A549 (cell line): ENCODE data around the gene ABHD1. TPM values are rescaled to one million over a fixed set of nuclear protein-coding genes. Genes with fewer than 3 reads are reported as not detected.

Experiments
- BHLHE40 ChIP-seq: IDR thresholded peaks from 2 replicates; pipeline ENCODE4 v1.6.1; 2012; ENCODE audit warnings: low read depth, low read length, inconsistent platforms
- CHD2 ChIP-seq: fragments of 150-350 bp; IDR thresholded peaks from 2 replicates; pipeline ENCODE4 v1.6.1; 2014; ENCODE audit warnings: low read length; ENCODE audit not compliant: partially characterized antibody
- CHD4 ChIP-seq: fragments of 200-600 bp; sonication (generic); IDR thresholded peaks from 2 replicates; pipeline ENCODE4 v1.6.1; 2016; ENCODE audit warnings: antibody characterized with exemption, mild to moderate bottlenecking, borderline replicate concordance
- EHMT2 ChIP-seq: fragments of 200-600 bp; sonication (generic); IDR thresholded peaks from 2 replicates; pipeline ENCODE4 v1.6.1; 2016; ENCODE audit warnings: antibody characterized with exemption, low read depth, mild to moderate bottlenecking, moderate library complexity
- ELK1 ChIP-seq: fragments of 150-350 bp; IDR thresholded peaks from 2 replicates; pipeline ENCODE4 v1.6.1; 2014; ENCODE audit warnings: low read depth, mild to moderate bottlenecking, low read length
- EP300 ChIP-seq, 2 experiments: fragments of >200 bp; sonication (Bioruptor Twin); formaldehyde crosslinking; IDR thresholded peaks; 2 replicates in 1 of 2; 3 replicates in 1 of 2; pipeline ENCODE4 v1.6.1; 2016 to 2017
- ESRRA ChIP-seq: fragments of 150-350 bp; IDR thresholded peaks from 2 replicates; pipeline ENCODE4 v1.6.1; 2014; ENCODE audit warnings: mild to moderate bottlenecking, low read length, borderline replicate concordance
- FOXS1 ChIP-seq: fragments of 250-450 bp; sonication (Bioruptor Pico); IDR thresholded peaks from 2 replicates; pipeline ENCODE4 v1.5.0; 2020; ENCODE audit warnings: mild to moderate bottlenecking, moderate library complexity
- HDAC2 ChIP-seq: fragments of 200-600 bp; sonication (generic); IDR thresholded peaks from 2 replicates; pipeline ENCODE4 v1.6.1; 2016
- HEYL ChIP-seq: fragments of 250-450 bp; sonication (Bioruptor Pico); IDR thresholded peaks from 2 replicates; pipeline ENCODE4 v1.8.0; 2021; ENCODE audit warnings: mild to moderate bottlenecking, moderate library complexity
- HOXA7 ChIP-seq: fragments of 250-450 bp; sonication (Bioruptor Pico); IDR thresholded peaks from 2 replicates; pipeline ENCODE4 v1.5.0; 2020; ENCODE audit warnings: mild to moderate bottlenecking, moderate library complexity
- HOXB13 ChIP-seq: fragments of 250-450 bp; sonication (Bioruptor Pico); IDR thresholded peaks from 2 replicates; pipeline ENCODE4 v1.5.0; 2020; ENCODE audit warnings: low read depth, mild to moderate bottlenecking, moderate library complexity
- JUNB ChIP-seq: fragments of >200 bp; sonication (Bioruptor Twin); formaldehyde crosslinking; IDR thresholded peaks from 2 replicates; pipeline ENCODE4 v1.6.1; 2016
- KDM5A ChIP-seq: fragments of 200-600 bp; sonication (generic); IDR thresholded peaks from 2 replicates; pipeline ENCODE4 v1.6.1; 2016; ENCODE audit warnings: antibody characterized with exemption, mild to moderate bottlenecking
- MYC ChIP-seq: IDR thresholded peaks from 2 replicates; pipeline ENCODE4 v1.6.1; 2012; ENCODE audit warnings: mild to moderate bottlenecking, inconsistent platforms, low read length, improper control_type of control experiment, borderline replicate concordance
- NFE2L2 ChIP-seq: fragments of 150-350 bp; conservative IDR thresholded peaks from 2 replicates; pipeline ENCODE4 v1.6.1; 2014; ENCODE audit warnings: low read length
- NPAS2 ChIP-seq: fragments of 250-450 bp; sonication (Bioruptor Pico); IDR thresholded peaks from 2 replicates; pipeline ENCODE4 v1.8.0; 2022; ENCODE audit warnings: mild to moderate bottlenecking, moderate library complexity, borderline replicate concordance
- NR3C1 ChIP-seq: fragments of >200 bp; sonication (Bioruptor Twin); formaldehyde crosslinking; IDR thresholded peaks from 3 replicates; pipeline ENCODE4 v1.6.1; 2017
- POLR2A ChIP-seq: IDR thresholded peaks from 2 replicates; pipeline ENCODE4 v1.6.1; 2012; ENCODE audit warnings: mild to moderate bottlenecking, low read length
- RCOR1 ChIP-seq: fragments of 150-350 bp; IDR thresholded peaks from 2 replicates; pipeline ENCODE4 v1.6.1; 2014; ENCODE audit warnings: antibody characterized with exemption, low read length, low read depth
- TFCP2L1 ChIP-seq: fragments of 250-450 bp; sonication (Bioruptor Pico); IDR thresholded peaks from 2 replicates; pipeline ENCODE4 v1.5.0; 2021; ENCODE audit warnings: mild to moderate bottlenecking
- TP53 ChIP-seq: fragments of 250-450 bp; sonication (Bioruptor Pico); IDR thresholded peaks from 2 replicates; pipeline ENCODE4 v1.5.0; 2021; ENCODE audit warnings: mild to moderate bottlenecking, moderate library complexity
- ZNF302 ChIP-seq: fragments of 250-450 bp; sonication (Bioruptor Pico); IDR thresholded peaks from 2 replicates; pipeline ENCODE4 v1.9.0; 2021; ENCODE audit warnings: inconsistent platforms, mild to moderate bottlenecking, moderate library complexity
- polyA plus RNA-seq, 4 experiments: library from polyadenylated mRNA; depleted of rRNA in 3 of 4; stranded (reverse); fragments of >200 nt; fragmentation: RNase III in 1 of 4; extraction: RNeasy Plus Mini Kit Qiagen cat#74134 plus additional on column Dnase treatment in 1 of 4; gene quantifications; 2 replicates in 3 of 4; 3 replicates in 1 of 4; pipeline ENCODE4 v1.2.3, GENCODE V29; 2011 to 2017
- TF ChIP-seq, protein P1 (sequence below): fragments of 450-650 bp; IDR thresholded peaks from 2 replicates; pipeline ENCODE4 v1.6.1; 2014; ENCODE audit warnings: antibody characterized with exemption
- TF ChIP-seq, protein P2 (sequence below): IDR thresholded peaks from 2 replicates; pipeline ENCODE4 v1.6.1; 2012; ENCODE audit warnings: low read depth, borderline replicate concordance
- TF ChIP-seq, protein P3 (sequence below): fragments of >200 bp; sonication (Bioruptor Twin); formaldehyde crosslinking; IDR thresholded peaks from 3 replicates; pipeline ENCODE4 v1.5.1; 2016

The ABHD1 gene
- polyA plus RNA-seq, 2 of the 4 experiments (the other 2 are of a cell fraction): 0.96 to 1.9 TPM

GRCh38 chr2:27086090-27086723, 37.4 kb upstream of the ABHD1 start (continued):
- TF ChIP-seq ELK1 (no peak), HDAC2 (no peak), CHD2 (no peak), HEYL (CRISPR knock-in tag) (no peak), CHD4 (no peak), HOXB13 (CRISPR knock-in tag) (no peak), ESRRA (no peak), HOXA7 (CRISPR knock-in tag) (no peak), NFE2L2 (no peak), POLR2A (peak; percentile 41; the same call in 1 of the 2 replicates), MYC (peak; percentile 97), JUNB (no peak), BHLHE40 (peak; percentile 85), TFCP2L1 (CRISPR knock-in tag) (0 out of 2 replicates have a peak, but pooled peaks have one; percentile 23), KDM5A (peak; percentile 74), NR3C1 (no peak), RCOR1 (no peak), EHMT2 (no peak), ZNF302 (CRISPR knock-in tag) (no peak), TP53 (CRISPR knock-in tag) (no peak), FOXS1 (CRISPR knock-in tag) (no peak), EP300 (IDR thresholded peaks at IDR 0.05) (no peak), NPAS2 (CRISPR knock-in tag) (peak; percentile 78)
- TF ChIP-seq, protein P1, sequence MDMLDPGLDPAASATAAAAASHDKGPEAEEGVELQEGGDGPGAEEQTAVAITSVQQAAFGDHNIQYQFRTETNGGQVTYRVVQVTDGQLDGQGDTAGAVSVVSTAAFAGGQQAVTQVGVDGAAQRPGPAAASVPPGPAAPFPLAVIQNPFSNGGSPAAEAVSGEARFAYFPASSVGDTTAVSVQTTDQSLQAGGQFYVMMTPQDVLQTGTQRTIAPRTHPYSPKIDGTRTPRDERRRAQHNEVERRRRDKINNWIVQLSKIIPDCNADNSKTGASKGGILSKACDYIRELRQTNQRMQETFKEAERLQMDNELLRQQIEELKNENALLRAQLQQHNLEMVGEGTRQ: no peak
- TF ChIP-seq, protein P2, sequence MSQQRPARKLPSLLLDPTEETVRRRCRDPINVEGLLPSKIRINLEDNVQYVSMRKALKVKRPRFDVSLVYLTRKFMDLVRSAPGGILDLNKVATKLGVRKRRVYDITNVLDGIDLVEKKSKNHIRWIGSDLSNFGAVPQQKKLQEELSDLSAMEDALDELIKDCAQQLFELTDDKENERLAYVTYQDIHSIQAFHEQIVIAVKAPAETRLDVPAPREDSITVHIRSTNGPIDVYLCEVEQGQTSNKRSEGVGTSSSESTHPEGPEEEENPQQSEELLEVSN: peak; percentile 80
- TF ChIP-seq, protein P3, sequence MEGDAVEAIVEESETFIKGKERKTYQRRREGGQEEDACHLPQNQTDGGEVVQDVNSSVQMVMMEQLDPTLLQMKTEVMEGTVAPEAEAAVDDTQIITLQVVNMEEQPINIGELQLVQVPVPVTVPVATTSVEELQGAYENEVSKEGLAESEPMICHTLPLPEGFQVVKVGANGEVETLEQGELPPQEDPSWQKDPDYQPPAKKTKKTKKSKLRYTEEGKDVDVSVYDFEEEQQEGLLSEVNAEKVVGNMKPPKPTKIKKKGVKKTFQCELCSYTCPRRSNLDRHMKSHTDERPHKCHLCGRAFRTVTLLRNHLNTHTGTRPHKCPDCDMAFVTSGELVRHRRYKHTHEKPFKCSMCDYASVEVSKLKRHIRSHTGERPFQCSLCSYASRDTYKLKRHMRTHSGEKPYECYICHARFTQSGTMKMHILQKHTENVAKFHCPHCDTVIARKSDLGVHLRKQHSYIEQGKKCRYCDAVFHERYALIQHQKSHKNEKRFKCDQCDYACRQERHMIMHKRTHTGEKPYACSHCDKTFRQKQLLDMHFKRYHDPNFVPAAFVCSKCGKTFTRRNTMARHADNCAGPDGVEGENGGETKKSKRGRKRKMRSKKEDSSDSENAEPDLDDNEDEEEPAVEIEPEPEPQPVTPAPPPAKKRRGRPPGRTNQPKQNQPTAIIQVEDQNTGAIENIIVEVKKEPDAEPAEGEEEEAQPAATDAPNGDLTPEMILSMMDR: peak; percentile 98
- TF ChIP-seq, all 56 proteins: peak for 16
